CD4-positive, alpha-beta T cell treated with Interleukin-1 beta for 1 hour (primary cell): ENCODE data around the gene DNAJB2.
A peak's percentile ranks its signal among the peaks of the same experiment; 100 is the strongest.

Experiments used
- DNase-seq, 2 donors: peaks; one replicate each; pipeline ENCODE4 v3.0.0-alpha.2; 2020 to 2022

The DNAJB2 gene

DNA sequence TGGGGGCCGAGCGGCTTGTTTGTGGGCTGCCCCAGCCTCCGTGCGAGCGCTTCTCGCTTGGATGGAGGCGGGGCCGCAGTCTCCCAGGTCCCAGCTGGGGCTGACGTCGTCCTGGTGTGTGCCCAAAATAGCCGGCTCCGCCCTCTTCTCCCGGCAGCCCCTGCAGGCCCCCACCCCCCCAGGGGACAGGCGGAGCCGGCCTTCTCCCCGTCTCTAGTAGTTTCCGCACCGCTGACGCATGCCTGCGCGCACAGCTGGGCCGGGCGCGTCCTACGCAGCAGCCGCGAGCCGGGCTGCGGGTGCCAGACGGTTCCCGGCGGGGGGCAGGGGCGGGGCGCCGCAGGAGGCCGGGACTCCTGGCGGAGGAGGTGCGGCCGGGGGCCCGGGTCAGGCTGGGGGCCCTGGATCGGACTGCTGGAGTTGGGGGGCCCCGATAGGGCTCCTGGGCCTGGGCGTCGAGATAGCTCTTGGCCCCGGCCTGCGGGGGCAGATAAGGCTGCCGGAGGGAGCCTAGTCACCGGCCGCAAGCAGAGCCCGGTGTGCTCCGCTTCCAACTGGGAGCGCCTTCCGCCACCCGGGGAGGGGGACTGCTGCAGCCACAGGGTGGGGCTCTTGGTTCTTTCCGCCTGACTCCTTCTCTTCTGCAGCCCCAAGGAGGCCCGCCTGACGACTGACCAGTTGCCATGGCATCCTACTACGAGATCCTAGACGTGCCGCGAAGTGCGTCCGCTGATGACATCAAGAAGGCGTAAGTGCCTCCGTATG lies at the start of gene DNAJB2:
Gene DNAJB2, plus strand, starts transcription at position 216 of the 765 bp plus-strand sequence. Its CDS starts 468 bp downstream, at position 684.
- DNase-seq: peak; percentile 99 to 100

GRCh38 chr2:219230059-219230540 lies 49.1 kb upstream of the DNAJB2 start:
- peak; percentile 27 to 37 for DNase-seq

DNA sequence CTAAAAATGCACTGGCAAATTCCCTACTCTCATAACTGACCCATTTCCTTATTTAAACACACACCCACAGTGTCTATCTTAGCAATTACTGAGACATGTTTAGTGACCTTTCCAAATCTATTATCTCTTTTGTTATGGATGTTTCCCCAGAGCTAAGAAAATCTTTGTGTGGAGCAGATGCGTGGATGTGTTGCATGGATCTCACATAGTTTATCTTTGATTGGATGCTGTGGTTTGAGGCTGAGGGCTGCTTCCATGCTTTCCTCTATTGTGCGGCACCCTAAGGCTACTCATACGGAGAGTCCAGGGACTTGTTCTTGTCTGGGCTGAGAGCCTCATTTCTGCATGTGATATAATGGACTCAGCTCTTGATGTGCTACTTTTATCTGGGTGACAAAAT lies 44.8 kb upstream of the DNAJB2 start:
- no peak for DNase-seq

GRCh38 chr2:219243291-219243761 lies 35.8 kb upstream of the DNAJB2 start:
- peak in 1 of 2 donors; percentile 38 for DNase-seq

DNA sequence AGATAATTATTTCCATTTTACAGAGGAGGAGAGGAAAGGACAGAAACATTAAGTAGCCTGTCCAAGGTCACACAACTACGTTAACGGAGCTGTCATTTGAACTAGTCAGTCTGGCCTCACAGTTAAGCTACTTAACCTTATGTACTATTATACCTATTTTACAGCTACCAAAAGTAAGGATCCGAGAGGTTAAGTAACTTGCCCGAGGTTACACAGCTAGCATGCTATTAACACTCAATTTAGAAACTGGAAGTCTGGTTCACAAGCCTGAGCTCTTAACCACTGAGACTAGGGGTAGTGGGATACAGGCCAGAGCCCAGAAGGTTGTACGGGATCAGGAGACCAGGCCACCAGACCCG lies 34.4 kb upstream of the DNAJB2 start:
- no peak for DNase-seq

DNA sequence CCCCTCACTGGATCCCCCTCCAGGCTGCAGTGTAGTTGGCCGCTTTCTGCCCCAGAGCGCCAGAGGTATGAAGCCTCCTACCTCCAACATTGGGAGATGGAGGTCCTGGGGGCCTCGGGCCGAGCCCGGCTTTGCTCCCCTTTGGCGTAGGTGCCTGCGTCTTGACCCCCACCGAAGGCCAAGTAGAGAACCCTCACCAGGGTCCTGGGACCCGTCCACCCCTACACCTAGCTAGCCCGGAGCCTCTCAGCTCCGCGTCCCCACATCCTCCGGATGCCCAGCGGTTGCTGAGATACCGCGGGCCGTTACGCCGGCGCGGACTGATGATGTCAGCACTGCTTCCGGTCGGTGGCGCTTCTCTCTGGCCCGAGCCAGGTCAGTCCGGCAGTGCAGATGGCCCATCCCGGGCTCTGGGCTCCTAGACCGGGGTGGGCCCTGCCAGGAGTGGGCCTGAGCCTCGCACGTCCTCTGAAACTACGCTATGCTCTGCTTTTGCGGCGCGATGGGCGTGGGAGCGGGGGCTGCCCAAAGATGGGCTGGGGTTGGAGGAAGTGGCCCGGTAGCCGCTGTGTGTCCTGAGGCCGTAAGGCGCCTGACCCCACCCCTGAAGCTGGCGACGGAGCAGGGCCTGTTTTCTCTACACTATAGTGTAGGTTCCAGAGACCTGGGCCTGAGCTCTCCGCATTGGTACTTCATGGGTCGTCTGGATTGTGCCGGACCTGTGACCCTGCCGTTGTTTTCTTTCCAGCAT lies 33.8 kb upstream of the DNAJB2 start, which contains the start of the genes GLB1L and STK16:
Gene GLB1L, minus strand, starts transcription at position 297 of the 751 bp plus-strand sequence. CDS start 1,871 bp downstream, outside the sequence.
Gene STK16, plus strand, starts transcription at position 332 of the 751 bp plus-strand sequence. CDS start 521 bp downstream, outside the sequence.
- peak; percentile 88 to 89 for DNase-seq

GRCh38 chr2:219245899-219246230 lies 33.3 kb upstream of the DNAJB2 start:
- DNase-seq: peak in 1 of 2 donors; percentile 18

- DNase-seq: no peak
Observed at GRCh38 chr2:219246559-219246958, 32.6 kb upstream of the DNAJB2 start.

DNA sequence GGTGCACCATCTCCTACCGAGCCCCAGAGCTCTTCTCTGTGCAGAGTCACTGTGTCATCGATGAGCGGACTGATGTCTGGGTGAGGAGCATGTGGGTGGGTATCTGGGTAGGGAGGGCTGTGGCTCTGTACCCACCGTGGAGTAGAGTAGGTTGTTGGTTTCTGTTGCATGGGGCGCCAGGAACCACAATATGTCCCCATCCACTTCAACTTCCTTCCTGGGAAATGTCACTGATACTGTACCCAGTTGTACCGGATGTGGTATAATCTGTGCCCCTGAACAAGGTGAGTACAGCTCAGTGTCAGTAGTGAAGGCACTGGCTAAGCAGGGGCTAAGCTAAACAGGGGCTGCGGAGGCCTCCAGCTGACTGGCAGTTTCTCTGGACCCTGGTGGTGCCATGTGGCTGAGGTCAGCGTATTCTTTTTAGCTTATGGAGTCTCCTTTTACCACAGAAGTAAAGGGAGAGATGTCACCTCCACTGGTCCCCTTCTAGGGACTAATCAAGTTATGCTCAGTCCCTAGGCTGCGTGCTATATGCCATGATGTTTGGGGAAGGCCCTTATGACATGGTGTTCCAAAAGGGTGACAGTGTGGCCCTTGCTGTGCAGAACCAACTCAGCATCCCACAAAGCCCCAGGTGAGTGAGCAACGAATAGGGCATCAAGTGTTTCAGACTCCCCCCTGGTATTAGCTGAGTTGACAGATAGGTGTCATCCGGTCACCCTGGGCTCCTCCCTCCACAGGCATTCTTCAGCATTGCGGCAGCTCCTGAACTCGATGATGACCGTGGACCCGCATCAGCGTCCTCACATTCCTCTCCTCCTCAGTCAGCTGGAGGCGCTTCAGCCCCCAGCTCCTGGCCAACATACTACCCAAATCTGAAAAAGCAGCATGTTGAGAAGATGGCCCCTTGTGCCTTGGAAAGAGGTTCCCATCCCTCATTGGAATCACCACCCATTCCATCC lies 31.2 kb upstream of the DNAJB2 start:
- peak; percentile 62 to 79 for DNase-seq

DNA sequence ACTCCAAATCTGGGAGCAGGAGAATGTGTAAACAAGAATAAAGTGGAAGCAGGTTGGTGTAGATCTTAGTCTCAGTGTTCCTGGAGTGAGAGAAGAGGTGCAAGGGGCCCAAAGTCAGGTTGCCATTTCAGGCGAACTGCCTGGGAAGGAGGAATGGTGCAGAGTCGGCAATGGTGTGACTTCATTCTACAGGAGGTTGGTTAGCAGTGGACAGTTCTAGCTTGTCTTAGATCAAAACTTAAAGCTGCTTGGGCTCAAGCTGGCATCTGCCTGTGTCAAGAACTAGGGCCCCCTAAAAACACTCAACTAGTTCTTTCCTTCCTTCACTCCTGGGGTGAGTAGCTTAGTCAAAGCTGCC lies 30.3 kb upstream of the DNAJB2 start:
- no peak for DNase-seq

DNA sequence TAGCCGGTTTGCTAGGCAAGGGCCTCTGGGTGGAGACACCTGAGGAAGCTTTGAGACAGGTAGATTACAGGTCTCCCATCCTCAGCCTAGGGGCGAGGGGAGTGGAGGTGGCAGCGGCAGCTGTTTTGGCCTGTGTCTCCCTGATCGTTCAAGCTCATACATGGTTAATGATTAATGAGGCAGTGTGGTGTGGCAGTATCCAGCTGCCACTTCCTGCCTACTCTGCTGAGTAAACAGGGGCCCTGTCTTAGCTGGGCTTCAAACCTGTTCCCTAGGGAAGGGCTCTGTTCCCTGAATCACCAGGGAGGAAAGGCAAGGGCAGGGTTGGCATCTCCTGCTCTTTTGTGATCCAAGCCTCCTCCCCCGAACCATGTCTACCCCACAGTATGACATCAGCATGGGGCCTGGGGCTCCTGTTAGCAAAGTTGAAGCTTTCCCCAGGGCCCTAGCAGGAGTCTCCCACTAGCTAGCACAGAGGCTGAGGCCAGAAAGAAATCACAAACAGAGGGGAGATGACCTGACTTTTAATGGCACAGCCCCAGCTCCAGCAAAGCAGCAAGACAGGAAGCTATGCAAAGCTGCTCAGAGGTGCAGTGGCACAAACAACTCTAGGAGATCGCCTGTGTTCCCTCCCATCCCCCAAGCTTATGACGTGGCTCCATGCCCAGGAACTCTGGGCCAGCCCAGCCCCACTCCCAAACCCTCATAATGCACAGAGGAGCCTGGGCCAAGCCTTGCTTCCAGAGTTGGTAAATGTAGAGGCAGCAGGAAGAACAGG lies 29.8 kb upstream of the DNAJB2 start:
- DNase-seq: peak; percentile 64 to 72

- DNase-seq: no peak
Observed at GRCh38 chr2:219250049-219250781, 29.0 kb upstream of the DNAJB2 start.

GRCh38 chr2:219251656-219252055 lies 27.5 kb upstream of the DNAJB2 start:
- no peak for DNase-seq

DNA sequence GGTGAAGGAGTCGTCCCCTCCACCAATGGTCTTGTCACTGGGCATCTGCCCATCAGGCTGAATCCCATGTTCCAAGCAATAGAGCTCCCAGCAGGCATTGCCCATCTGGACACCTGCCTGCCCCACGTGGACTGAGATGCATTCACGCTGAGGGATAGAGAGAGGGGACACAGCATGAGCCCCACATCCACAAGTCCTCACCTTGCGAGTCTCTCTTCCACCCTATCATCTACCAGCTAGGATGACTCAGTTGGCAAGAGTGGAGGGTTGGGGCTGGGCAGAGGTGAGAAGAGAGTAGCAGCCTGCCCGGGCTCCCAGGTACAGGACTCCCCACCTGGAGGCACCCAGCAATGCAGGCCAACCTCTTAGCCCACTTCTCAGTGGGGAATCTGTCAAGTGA lies 27.1 kb upstream of the DNAJB2 start:
- DNase-seq: peak in 1 of 2 donors; percentile 27

GRCh38 chr2:219252570-219252899 lies 26.6 kb upstream of the DNAJB2 start:
- DNase-seq: no peak

GRCh38 chr2:219252900-219253752 lies 26.0 kb upstream of the DNAJB2 start, which contains the start of gene TUBA4B:
Gene TUBA4B, plus strand, starts transcription at chr2:219253243. Its CDS starts 165 bp downstream, at chr2:219253408.
- DNase-seq: peak; percentile 44 to 51

GRCh38 chr2:219253753-219254589 lies 25.2 kb upstream of the DNAJB2 start, which contains the start of gene TUBA4A:
Gene TUBA4A, minus strand, starts transcription at chr2:219253918. Its CDS starts 60 bp downstream, at chr2:219253858.
- peak; percentile 93 for DNase-seq

- DNase-seq: peak; percentile 56 to 59
Observed at GRCh38 chr2:219254590-219255201, 24.5 kb upstream of the DNAJB2 start.
